Natural killer cell treated with Interleukin-12 subunit alpha and Interleukin-12 subunit beta and Interleukin-15 and Interleukin-18, amount 100 ng/mL, for 72 hours (primary cell): Measurements from ENCODE around the gene MBD1. TPM values are rescaled to one million over a fixed set of nuclear protein-coding genes. Genes with fewer than 3 reads are reported as not detected.

Experiments
- ATAC-seq, 2 donors: fragments of 150-1000 bp; cut with Tn5 transposase in 1 of 2; sonication (Bioruptor Pico), chemical (Tn5 transposase) in 1 of 2; 2 replicates each; pipeline ENCODE4 v1.10.0; 2021
- DNase-seq: peaks from one replicate; pipeline ENCODE4 v3.0.0; 2022; ENCODE audit warnings: low spot score
- H3K27ac Mint-ChIP-seq, 2 donors: 1 replicate in 1 of 2; 2 replicates in 1 of 2; pipeline ENCODE4 v1.8.0; 2022; ENCODE audit warnings: mixed read lengths in 2 of 2, mild to moderate bottlenecking in 1 of 2, moderate library complexity in 1 of 2
- H3K27me3 Mint-ChIP-seq, 2 donors: 1 replicate in 1 of 2; 2 replicates in 1 of 2; pipeline ENCODE4 v1.8.0; 2022; ENCODE audit warnings: mixed read lengths in 2 of 2
- H3K36me3 Mint-ChIP-seq: one replicate; pipeline ENCODE4 v1.8.0; 2022; ENCODE audit warnings: mixed read lengths
- H3K4me1 Mint-ChIP-seq, 2 donors: 1 replicate in 1 of 2; 2 replicates in 1 of 2; pipeline ENCODE4 v1.8.0; 2022; ENCODE audit warnings: low read depth in 2 of 2, mixed read lengths in 2 of 2, mild to moderate bottlenecking in 1 of 2
- H3K4me3 Mint-ChIP-seq: one replicate; pipeline ENCODE4 v1.8.0; 2022; ENCODE audit warnings: mixed read lengths
- H3K9me3 Mint-ChIP-seq: 2 replicates; pipeline ENCODE4 v1.8.0; 2022; ENCODE audit warnings: mixed read lengths
- total RNA-seq, 2 donors: library from RNA; stranded (reverse); gene quantifications; one replicate each; pipeline ENCODE4 v1.2.3, GENCODE V29; 2022

The MBD1 gene
- total RNA-seq, 2 donors from 2014 or later, result 101 to 129 TPM

DNA sequence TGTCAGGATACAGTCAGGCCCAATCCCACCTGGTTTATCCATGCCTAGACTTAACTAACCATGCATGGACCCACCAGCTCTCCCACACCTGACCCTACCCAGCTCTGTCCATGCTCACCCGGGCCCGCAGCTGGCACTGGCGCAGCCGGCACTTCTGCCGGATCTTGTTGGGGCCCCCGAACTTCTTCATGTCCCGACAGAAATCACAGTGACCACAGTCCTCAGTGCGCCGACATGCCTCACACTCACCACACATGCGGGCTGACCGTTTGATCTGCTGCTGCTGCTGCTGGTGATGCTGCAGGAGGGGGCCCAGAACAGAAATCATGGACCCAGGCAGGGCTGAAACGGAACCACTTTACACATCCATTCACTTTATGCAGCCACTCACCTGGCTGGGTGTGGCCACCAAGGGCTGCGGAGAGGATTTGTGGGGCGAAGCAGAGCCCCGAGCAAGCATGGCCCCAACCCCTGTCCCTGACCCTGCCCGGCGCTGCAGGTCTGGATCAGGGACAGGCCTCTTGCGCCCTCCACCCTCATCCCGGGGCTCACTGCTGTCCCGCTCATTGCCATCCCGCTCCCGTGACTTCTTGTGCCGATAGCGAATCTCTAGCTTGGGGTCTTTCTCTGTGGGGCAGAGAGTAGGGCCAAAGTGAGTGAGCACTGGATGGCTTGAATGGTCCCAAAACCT, 4.5 kb upstream of the MBD1 start:
- no peaks in the 10 kb centered on the region for H3K9me3 Mint-ChIP-seq
- peaks cover 31 to 54% of the 10 kb centered on the region in 2 donors for H3K4me1 Mint-ChIP-seq
- peak overlapping the region; percentile 90 to 91 for H3K27ac Mint-ChIP-seq
- ATAC-seq (no peak), DNase-seq (no peak)
- no peaks in the 10 kb centered on the region for H3K27me3 Mint-ChIP-seq
- H3K36me3 Mint-ChIP-seq, result peaks cover 29% of the 10 kb centered on the region
- peak overlapping the region; percentile 97 for H3K4me3 Mint-ChIP-seq

DNA sequence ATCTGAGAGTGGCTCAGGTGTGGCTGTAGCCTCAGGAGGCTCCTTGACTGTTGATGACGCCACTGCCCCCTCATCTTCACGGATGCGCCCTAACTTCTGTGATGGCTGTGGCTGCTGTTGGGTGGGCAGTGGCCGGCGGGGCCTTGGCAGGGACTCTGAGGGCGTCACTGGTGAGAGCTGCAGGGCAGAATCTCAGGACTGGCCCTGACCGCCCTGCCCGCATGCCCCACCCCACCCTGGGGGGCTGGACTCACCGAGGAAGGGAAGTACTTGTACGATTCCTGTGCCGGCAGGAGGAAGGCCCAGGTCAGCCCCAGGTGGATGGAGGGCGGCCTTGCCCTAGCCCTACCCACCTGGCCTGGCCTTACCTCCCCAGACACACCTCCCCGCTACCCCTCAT, 3.7 kb upstream of the MBD1 start:
- no peak overlapping the region for H3K4me3 Mint-ChIP-seq
- no peaks in the 10 kb centered on the region for H3K27me3 Mint-ChIP-seq
- peaks cover 38 to 61% of the 10 kb centered on the region in 2 donors for H3K4me1 Mint-ChIP-seq
- H3K27ac Mint-ChIP-seq, result peak overlapping the region; percentile 32 to 69
- no peak for ATAC-seq
- no peak for DNase-seq
- peaks cover 29% of the 10 kb centered on the region for H3K36me3 Mint-ChIP-seq
- no peaks in the 10 kb centered on the region for H3K9me3 Mint-ChIP-seq

DNA sequence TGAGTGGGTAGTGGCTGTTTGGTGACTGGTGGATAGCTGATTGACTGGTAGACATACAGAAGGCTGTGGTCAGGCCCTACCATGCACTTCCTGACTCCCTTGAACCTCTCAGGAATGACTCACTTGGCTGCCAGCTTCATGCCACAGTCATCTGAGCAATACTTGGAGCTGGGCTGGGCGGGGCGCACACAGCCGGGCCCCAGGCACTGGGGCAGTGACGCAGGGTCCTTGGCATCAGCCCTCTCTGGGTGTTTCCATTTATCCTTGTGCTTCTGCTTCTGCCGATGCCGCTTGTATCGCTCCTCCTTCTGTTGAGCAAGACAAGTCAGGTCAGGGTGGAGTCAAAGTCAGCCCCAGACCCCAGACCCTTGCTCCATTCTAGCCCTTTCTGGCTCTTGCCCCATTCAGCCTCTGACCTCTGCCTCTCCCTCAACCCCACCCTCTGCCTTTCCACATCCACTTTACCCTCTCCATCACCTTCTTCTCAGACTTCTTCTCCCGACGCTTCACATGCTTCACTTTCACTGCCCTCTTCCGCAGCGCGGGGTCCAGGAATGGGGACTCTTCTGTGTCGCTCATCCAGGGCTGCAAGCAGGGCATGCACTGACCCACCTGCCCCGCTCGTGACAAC, 3.0 kb upstream of the MBD1 start:
- H3K36me3 Mint-ChIP-seq, result peaks cover 30% of the 10 kb centered on the region
- DNase-seq (no peak), ATAC-seq (no peak)
- no peaks in the 10 kb centered on the region for H3K9me3 Mint-ChIP-seq
- peak overlapping the region; percentile 32 to 69 for H3K27ac Mint-ChIP-seq
- no peaks in the 10 kb centered on the region for H3K27me3 Mint-ChIP-seq
- H3K4me3 Mint-ChIP-seq, result peak overlapping the region; percentile 26
- peaks cover 41 to 65% of the 10 kb centered on the region in 2 donors for H3K4me1 Mint-ChIP-seq

- Mint-ChIP-seq H3K4me3 (peak overlapping the region; percentile 60), H3K4me1 (peaks cover 44 to 66% of the 10 kb centered on the region in 2 donors), H3K27ac (peak overlapping the region; percentile 32 to 69), H3K9me3 (no peaks in the 10 kb centered on the region), H3K36me3 (peaks cover 34% of the 10 kb centered on the region), H3K27me3 (no peaks in the 10 kb centered on the region)
- no peak for DNase-seq
- no peak for ATAC-seq
These were observed 2.3 kb upstream of the MBD1 start for GRCh38 chr18:50283469-50284209.

- no peaks in the 10 kb centered on the region for H3K9me3 Mint-ChIP-seq
- H3K27ac Mint-ChIP-seq, result peak overlapping the region; percentile 32 to 69
- ATAC-seq (no peak), DNase-seq (no peak)
- peaks cover 34% of the 10 kb centered on the region for H3K36me3 Mint-ChIP-seq
- no peaks in the 10 kb centered on the region for H3K27me3 Mint-ChIP-seq
- H3K4me1 Mint-ChIP-seq, result peaks cover 44 to 66% of the 10 kb centered on the region in 2 donors
- peak overlapping the region; percentile 60 for H3K4me3 Mint-ChIP-seq
These were observed 1.4 kb upstream of the MBD1 start for GRCh38 chr18:50282521-50283335.

GRCh38 chr18:50281972-50282520, 723 bp upstream of the MBD1 start:
- H3K36me3 Mint-ChIP-seq, result peaks cover 27% of the 10 kb centered on the region
- H3K9me3 Mint-ChIP-seq, result no peaks in the 10 kb centered on the region
- DNase-seq, result no peak
- H3K4me3 Mint-ChIP-seq, result peak overlapping the region; percentile 91
- no peaks in the 10 kb centered on the region for H3K27me3 Mint-ChIP-seq
- peaks cover 43 to 59% of the 10 kb centered on the region in 2 donors for H3K4me1 Mint-ChIP-seq
- no peak for ATAC-seq
- peak overlapping the region; percentile 69 to 88 for H3K27ac Mint-ChIP-seq

- Mint-ChIP-seq H3K27me3 (no peaks in the 10 kb centered on the region), H3K4me1 (peaks cover 41 to 50% of the 10 kb centered on the region in 2 donors), H3K4me3 (peak overlapping the region; percentile 91), H3K9me3 (no peaks in the 10 kb centered on the region), H3K27ac (peak overlapping the region; percentile 69 to 88), H3K36me3 (peaks cover 33% of the 10 kb centered on the region)
- DNase-seq (no peak), ATAC-seq (no peak)
These were observed 522 bp downstream of the MBD1 start for GRCh38 chr18:50280707-50281294.

GRCh38 chr18:50279752-50280151, 1.6 kb downstream of the MBD1 start:
- DNase-seq (no peak), ATAC-seq (no peak)
- Mint-ChIP-seq H3K4me1 (peaks cover 39 to 47% of the 10 kb centered on the region in 2 donors), H3K9me3 (no peaks in the 10 kb centered on the region), H3K27ac (peak overlapping the region; percentile 69 to 88), H3K4me3 (peak overlapping the region; percentile 91), H3K27me3 (no peaks in the 10 kb centered on the region), H3K36me3 (peaks cover 37% of the 10 kb centered on the region)

GRCh38 chr18:50277942-50278341, 3.4 kb downstream of the MBD1 start:
- no peak for ATAC-seq
- no peaks in the 10 kb centered on the region for H3K9me3 Mint-ChIP-seq
- peaks cover 33 to 39% of the 10 kb centered on the region in 2 donors for H3K4me1 Mint-ChIP-seq
- no peak overlapping the region for H3K27ac Mint-ChIP-seq
- H3K4me3 Mint-ChIP-seq, result no peak overlapping the region
- no peak for DNase-seq
- peaks cover 32% of the 10 kb centered on the region for H3K36me3 Mint-ChIP-seq
- H3K27me3 Mint-ChIP-seq, result no peaks in the 10 kb centered on the region

GRCh38 chr18:50276452-50276851, 4.9 kb downstream of the MBD1 start:
- Mint-ChIP-seq H3K4me3 (no peak overlapping the region), H3K27me3 (no peaks in the 10 kb centered on the region), H3K4me1 (peaks cover 24 to 39% of the 10 kb centered on the region in 2 donors), H3K27ac (no peak overlapping the region), H3K36me3 (peaks cover 32% of the 10 kb centered on the region), H3K9me3 (no peaks in the 10 kb centered on the region)
- ATAC-seq (no peak), DNase-seq (no peak)

- no peak for ATAC-seq
These were observed 5.8 kb downstream of the MBD1 start for GRCh38 chr18:50275503-50276036.

GRCh38 chr18:50274941-50275340, 6.4 kb downstream of the MBD1 start:
- H3K9me3 Mint-ChIP-seq, result no peaks in the 10 kb centered on the region
- no peak for DNase-seq
- peaks cover 26% of the 10 kb centered on the region for H3K36me3 Mint-ChIP-seq
- H3K27me3 Mint-ChIP-seq, result no peaks in the 10 kb centered on the region
- H3K4me1 Mint-ChIP-seq, result peaks cover 10 to 25% of the 10 kb centered on the region in 2 donors
- no peak for ATAC-seq
- no peak overlapping the region for H3K4me3 Mint-ChIP-seq
- H3K27ac Mint-ChIP-seq, result no peak overlapping the region

More at GRCh38 chr18:50275503-50276036, 5.8 kb downstream of the MBD1 start:
- H3K4me1 Mint-ChIP-seq, result peaks cover 16 to 32% of the 10 kb centered on the region in 2 donors
- H3K27ac Mint-ChIP-seq, result no peak overlapping the region
- H3K9me3 Mint-ChIP-seq, result no peaks in the 10 kb centered on the region
- H3K36me3 Mint-ChIP-seq, result peaks cover 26% of the 10 kb centered on the region
- no peak overlapping the region for H3K4me3 Mint-ChIP-seq
- no peaks in the 10 kb centered on the region for H3K27me3 Mint-ChIP-seq
- no peak for DNase-seq
